Coronary artery (tissue), 2 donors: ENCODE measurements around the gene CD8B.
A peak's percentile ranks its signal among the peaks of the same experiment; 100 is the strongest.

ENCODE experiments used
- DNase-seq: peaks from one replicate; pipeline ENCODE4 v3.0.0-alpha.2; 2017; ENCODE audit warnings: low spot score
- H3K27ac ChIP-seq, 2 donors: fragments of 200-600 bp; sonication (generic); one replicate each; pipeline ENCODE4 v1.5.1; 2016 to 2019
- H3K4me3 ChIP-seq: fragments of 200-600 bp; sonication (generic); 2 replicates; pipeline ENCODE4 v1.5.1; 2016; ENCODE audit warnings: mild to moderate bottlenecking, moderate library complexity
- TF ChIP-seq, protein P1 (sequence below): fragments of 200-600 bp; sonication (generic); IDR thresholded peaks from one replicate; pipeline ENCODE4 v1.5.1; 2019; ENCODE audit warnings: antibody characterized with exemption

Gene CD8B

DNA sequence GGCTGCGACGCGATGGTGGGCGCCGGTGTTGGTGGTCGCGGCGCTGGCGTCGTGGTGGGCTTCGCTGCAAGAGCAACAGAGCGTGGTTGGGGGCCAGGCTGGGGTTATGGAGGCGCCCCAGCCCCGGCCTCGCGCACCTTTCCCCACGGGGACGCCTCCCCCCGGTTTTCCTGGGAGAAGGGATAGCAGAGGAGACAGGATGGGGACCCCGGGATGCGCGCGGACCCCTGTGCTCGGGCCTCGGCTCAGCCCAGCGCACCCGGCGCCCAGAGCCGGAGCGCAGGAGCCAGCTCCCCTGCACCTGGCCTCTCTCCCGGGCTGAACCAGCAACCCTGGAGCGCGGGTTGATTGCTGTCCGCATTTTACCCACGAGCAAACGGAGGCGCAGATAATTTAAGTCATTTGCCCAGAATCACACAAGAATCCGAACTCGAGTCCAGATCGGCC lies 72.0 kb downstream of the CD8B start:
- Histone ChIP-seq H3K4me3 (peak overlapping the region; percentile 55), H3K27ac (no peak overlapping the region)
- DNase-seq: no peak
- TF ChIP-seq, protein P1, sequence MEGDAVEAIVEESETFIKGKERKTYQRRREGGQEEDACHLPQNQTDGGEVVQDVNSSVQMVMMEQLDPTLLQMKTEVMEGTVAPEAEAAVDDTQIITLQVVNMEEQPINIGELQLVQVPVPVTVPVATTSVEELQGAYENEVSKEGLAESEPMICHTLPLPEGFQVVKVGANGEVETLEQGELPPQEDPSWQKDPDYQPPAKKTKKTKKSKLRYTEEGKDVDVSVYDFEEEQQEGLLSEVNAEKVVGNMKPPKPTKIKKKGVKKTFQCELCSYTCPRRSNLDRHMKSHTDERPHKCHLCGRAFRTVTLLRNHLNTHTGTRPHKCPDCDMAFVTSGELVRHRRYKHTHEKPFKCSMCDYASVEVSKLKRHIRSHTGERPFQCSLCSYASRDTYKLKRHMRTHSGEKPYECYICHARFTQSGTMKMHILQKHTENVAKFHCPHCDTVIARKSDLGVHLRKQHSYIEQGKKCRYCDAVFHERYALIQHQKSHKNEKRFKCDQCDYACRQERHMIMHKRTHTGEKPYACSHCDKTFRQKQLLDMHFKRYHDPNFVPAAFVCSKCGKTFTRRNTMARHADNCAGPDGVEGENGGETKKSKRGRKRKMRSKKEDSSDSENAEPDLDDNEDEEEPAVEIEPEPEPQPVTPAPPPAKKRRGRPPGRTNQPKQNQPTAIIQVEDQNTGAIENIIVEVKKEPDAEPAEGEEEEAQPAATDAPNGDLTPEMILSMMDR: no peak

DNA sequence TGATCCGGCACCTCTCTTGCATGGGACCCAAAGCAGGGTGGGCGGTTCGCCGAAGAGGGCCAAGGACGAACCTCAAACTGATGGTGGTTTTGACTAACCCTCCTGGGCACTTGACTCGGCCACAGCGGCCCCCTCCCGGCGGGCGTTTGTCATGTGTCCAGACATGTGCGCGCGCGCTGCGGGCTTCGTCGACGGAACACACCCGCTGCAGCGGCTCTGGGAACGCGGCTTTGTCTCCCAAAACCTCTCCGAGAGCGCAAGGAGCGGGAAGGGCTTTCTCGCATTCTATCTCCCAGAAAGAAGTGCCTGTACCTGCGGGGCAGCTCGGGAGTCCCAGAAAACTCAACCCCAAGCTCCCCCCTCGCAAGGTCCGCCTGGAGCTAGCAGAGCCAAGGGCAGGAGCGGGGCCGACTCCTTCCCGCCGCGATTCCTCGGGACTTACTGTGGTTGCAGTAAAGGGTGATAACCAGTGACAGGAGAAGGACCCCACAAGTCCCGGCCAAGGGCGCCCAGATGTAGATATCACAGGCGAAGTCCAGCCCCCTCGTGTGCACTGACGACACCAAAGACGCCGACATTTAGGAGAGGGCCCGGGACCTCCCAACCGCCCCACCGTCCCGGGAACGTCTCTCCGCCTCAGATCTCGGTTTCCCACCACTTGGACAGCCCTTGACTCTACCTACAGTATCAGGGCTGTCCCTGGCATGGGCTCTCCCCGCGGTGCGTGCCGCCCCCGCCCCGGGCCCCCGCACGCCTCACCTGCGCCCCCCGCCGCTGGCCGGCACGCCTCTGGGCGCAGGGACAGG lies 72.6 kb downstream of the CD8B start:
- TF ChIP-seq, protein P1: no peak
- Histone ChIP-seq H3K4me3 (peak overlapping the region; percentile 55), H3K27ac (no peak overlapping the region)
- no peak for DNase-seq

DNA sequence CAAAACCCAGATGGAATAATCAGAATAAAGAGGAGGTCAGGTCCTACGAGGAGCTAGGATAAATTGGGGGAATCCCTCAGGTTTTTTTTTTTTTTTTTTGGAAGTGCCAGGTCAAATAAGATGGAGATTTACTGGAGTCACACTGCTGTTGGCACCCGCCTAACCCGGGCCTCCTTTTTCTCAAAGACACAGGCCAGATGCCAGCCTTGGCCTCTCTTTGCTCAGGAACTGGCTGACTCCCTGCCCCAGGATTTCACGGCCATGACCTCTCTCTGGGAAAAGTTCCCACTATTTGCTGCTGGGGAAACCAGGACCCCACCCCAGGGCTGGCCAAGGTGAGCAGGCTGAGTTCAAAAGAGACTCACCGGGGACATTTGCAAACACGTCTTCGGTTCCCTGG lies 73.5 kb downstream of the CD8B start:
- TF ChIP-seq, protein P1: no peak
- no peak for DNase-seq
- Histone ChIP-seq H3K27ac (no peak overlapping the region), H3K4me3 (no peak overlapping the region)

DNA sequence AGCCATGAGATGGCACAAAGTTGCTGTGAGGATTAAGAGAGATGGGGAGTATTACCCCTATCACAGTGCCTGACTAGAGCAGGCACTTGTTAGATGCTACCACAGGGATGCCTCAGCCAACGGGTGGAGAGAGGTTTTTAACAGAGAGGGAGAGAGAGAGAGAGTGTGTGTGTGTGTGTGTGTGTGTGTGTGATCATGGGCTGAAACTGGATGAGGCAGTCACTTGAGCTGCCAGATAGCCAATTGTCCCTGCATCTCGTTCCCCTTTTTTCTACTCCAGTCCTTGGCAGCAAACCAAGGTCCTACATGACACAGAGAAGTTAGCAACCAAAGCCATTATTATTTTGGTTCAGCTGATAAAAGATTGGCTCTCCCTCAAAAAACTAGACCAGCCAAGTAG lies 74.0 kb downstream of the CD8B start:
- no peak overlapping the region for H3K4me3 ChIP-seq
- no peak for DNase-seq

DNA sequence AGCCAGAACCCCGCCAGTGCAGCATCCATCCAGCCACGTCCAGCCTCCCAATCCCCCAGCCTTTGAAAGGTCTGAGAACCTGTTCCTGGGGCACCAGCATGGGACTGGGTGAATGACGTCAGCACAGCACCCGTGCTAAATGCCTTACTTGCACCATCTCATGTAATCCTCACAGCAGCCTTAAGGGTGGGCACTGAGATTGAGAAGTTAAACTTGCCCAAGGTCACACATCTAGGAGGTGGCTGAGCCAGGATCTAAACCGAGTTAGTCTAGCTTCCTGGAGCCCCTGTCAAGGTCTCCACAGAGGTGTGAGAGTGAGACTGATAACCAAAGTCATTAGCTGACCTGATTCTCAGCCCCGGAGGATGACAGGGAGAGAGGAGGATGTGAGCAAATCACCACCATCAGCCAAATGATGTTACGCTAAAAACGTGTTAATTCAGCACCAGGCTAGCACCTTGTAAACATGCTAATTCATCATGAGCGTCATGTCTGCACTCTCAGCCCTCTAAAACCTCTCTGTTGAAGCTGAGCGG lies 75.6 kb downstream of the CD8B start:
- no peak overlapping the region for H3K4me3 ChIP-seq
- DNase-seq: no peak
- TF ChIP-seq, protein P1: no peak
- no peak overlapping the region for H3K27ac ChIP-seq

More for the DNA sequence above, 74.0 kb downstream of the CD8B start:
- TF ChIP-seq, protein P1: no peak
- H3K27ac ChIP-seq: no peak overlapping the region

DNA sequence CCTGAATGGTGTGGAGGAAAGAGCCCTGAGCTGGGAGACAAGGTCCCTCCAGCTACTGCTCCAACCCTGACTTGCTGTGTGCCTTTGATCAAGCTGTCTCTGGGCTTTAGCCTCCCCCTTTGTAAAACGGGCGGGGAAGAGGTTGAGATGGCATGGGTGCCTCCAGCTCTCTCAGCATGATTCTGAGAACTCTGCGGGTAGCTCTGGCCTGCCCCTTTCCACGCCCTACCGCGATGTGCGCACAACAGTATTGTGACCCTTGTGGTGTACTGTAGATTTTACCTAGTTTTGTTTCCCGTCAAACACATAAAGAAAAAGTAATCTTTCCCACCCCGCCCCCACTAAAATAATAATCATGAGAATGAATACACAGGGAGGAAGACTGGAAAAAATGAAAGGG lies 76.2 kb downstream of the CD8B start:
- Histone ChIP-seq H3K27ac (no peak overlapping the region), H3K4me3 (no peak overlapping the region)
- TF ChIP-seq, protein P1: no peak
- DNase-seq: no peak
